ENCODE results near the gene SIAH2. TPM values are rescaled to one million over a fixed set of nuclear protein-coding genes. Genes with fewer than 3 reads are reported as not detected.
A peak's percentile ranks its signal among the peaks of the same experiment; 100 is the strongest.

The SIAH2 gene
- total RNA-seq, 2 experiments from 2014 or later, result 30.9 to 40.8 TPM

DNA sequence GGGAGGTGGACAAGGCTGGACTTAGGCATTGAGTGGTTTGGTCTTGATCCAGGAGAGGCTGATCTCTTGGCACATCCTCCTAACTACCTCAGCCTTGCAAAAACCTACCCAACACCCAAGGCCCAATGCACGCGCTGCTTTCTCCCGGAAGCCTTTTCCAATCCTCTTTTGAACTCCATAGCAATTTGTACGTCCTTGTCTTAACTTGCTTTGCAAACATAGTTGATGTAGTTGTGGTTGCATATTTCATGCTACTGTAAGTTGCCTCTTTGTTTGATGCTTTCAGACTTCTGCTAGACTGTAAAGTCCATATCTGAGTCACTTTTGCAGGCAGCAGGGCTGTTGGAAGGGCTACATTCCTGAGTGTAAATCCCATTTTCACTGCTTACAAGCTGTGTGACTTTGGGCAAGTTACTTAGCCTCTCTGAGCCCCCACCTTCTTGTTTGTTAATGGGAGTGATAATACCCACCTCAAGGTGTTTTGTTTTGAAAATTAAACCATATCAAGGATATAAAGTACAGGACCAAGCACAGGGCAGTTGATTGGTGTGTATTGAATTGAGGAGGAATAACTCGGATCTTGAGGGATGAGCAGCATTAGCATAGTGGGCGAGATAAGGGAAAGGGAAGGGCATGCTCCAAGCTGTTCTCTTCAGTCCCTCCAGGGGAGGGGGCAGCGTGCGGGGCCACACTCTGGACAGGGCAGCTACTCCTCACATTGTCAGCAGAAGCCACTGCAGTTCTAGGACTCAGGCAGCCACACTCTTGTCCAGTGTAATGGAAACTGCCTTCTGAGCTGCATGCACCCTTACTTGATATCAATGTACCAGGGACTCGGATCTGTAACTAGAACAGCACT lies 28.8 kb downstream of the SIAH2 start:
- H3K4me1 Mint-ChIP-seq, result peaks cover 21% of the 10 kb centered on the region
- DNase-seq, result no peak
- ChIA-PET POLR2A (no interaction called here), CTCF (interaction anchor here (1.1 kb wide), 1 partner anchor 24 kb away, joined by 3 read pairs; no protein-coding TSS in a partner anchor)
- H3K4me3 Mint-ChIP-seq, result no peak overlapping the region
- no peak overlapping the region for H3K27ac Mint-ChIP-seq
- no peaks in the 10 kb centered on the region for H3K9me3 Mint-ChIP-seq
- no peaks in the 10 kb centered on the region for H3K36me3 Mint-ChIP-seq (ENCODE audit: low read depth)
- no peaks in the 10 kb centered on the region for H3K27me3 Mint-ChIP-seq

DNA sequence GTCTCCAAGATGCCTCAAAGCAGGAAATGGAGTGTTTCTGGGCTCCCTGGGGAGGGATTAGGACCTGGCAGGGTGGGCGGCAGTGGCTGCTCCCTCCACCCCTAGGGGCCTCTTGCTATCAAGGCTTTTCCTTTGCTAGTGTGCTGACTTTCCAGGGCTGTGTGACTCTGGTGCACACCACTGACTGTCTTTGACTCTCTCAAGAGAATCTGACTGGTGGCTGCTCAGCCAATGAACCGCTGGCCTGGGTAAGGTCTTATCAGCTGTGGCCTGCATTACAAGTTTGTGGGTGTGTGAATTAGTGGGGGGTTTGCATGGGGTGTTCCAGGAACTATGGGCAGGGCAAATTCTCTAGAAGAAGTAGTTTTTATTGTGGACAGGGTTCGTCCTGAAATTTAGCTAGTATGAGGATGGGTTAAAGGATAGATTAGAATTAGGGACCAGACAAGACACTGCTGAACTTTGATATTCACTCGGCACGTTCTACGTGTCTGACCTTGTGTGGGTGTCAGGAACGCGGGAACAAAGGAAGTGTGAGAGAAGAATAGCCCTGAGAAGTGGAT lies 29.5 kb downstream of the SIAH2 start:
- ChIA-PET POLR2A (no interaction called here), CTCF (no interaction called here)
- no peak for DNase-seq
- H3K4me3 Mint-ChIP-seq, result no peak overlapping the region
- H3K9me3 Mint-ChIP-seq, result no peaks in the 10 kb centered on the region
- no peaks in the 10 kb centered on the region for H3K36me3 Mint-ChIP-seq (ENCODE audit: low read depth)
- H3K4me1 Mint-ChIP-seq, result peaks cover 16% of the 10 kb centered on the region
- H3K27ac Mint-ChIP-seq, result no peak overlapping the region
- no peaks in the 10 kb centered on the region for H3K27me3 Mint-ChIP-seq

DNA sequence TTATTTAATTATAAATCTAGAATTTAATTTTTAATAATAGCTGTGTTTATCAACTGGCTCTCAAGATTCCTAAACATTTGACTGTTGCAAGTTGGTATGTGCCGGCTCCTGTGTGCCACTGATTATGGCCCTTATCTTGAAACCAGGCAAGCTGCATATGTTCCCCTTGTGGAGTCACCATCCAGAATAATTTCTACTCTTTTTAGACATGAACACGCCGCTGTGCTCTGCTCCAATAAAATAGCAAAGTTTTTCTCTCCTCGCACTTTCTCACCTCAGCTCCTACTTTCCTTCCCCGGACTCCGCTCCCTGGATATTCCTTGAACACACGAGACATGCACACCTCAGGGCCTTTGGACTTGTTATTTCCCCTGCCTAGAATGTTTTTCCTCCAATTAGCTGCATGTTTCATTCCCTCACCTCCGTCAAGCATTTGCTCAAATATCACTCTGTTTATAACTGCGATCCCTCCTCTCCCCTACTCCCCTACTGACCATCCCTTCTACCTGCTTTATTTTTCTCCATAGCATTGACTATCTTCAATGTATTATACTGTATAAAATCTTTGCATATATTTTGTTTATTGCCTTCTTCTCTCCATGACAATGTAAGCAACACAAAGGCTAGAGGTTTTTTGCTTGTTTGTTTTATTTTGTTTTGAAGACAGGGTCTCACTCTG lies 33.1 kb downstream of the SIAH2 start:
- CTCF ChIA-PET, result interaction anchor here (0.6 to 1.6 kb wide), 2 partner anchors 34 to 58 kb away, joined by 3 to 6 read pairs; no protein-coding TSS in a partner anchor
- POLR2A ChIA-PET, result no interaction called here

DNA sequence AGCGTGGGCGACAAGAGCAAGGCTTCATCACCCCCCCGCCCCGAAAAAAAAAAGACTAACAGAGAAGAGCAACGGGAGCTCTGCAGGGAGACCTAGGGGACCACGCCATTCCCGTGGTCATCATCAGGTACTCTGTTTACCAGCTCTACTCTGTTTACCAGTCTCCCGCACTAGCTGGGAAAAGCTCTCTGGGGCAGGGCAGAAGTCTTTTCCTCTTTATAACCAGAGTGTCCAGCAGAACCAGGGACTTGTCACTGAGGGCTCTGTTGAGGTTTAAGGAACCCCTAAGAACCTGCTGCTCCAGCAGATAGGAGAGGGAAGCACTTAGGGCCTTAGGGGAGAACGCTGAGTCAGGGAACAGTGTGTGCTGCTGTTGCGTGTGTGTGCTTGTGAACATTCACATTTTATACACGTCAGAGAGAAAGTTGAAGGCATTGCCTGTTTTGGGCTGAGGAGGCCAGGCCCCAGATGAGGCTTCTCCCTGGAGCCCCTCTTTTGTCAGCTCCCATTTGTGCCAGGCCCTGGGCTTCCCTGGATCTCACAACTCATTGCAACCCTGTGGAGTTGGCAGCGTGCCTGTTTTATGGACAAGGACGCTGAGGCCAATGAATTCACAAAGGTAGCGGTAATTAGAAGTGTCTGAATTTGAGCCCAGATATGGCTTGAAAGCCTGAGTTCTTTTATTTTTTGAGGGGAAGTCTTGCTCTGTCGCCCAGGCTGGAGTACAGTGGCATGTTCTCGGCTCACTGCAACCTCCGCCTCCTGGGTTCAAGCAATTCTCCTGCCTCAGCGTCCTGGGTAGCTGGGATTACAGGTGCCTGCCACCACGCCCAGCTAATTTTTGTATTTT lies 35.1 kb downstream of the SIAH2 start:
- POLR2A ChIA-PET, result no interaction called here
- Mint-ChIP-seq H3K27ac (no peak overlapping the region), H3K4me1 (peaks cover 15% of the 10 kb centered on the region), H3K36me3 (ENCODE audit: low read depth) (no peaks in the 10 kb centered on the region), H3K4me3 (no peak overlapping the region), H3K9me3 (no peaks in the 10 kb centered on the region), H3K27me3 (no peaks in the 10 kb centered on the region)
- CTCF ChIA-PET, result interaction anchor here (0.8 to 2.2 kb wide), 6 partner anchors 8 to 421 kb away, joined by 3 to 6 read pairs (median 3); no protein-coding TSS in a partner anchor
- no peak for DNase-seq

More for the DNA sequence above, 33.1 kb downstream of the SIAH2 start:
- H3K4me1 Mint-ChIP-seq, result peaks cover 4% of the 10 kb centered on the region
- H3K36me3 Mint-ChIP-seq (ENCODE audit: low read depth), result no peaks in the 10 kb centered on the region
- H3K27me3 Mint-ChIP-seq, result no peaks in the 10 kb centered on the region
- H3K4me3 Mint-ChIP-seq, result no peak overlapping the region
- no peak overlapping the region for H3K27ac Mint-ChIP-seq
- H3K9me3 Mint-ChIP-seq, result no peaks in the 10 kb centered on the region
- DNase-seq, result no peak

DNA sequence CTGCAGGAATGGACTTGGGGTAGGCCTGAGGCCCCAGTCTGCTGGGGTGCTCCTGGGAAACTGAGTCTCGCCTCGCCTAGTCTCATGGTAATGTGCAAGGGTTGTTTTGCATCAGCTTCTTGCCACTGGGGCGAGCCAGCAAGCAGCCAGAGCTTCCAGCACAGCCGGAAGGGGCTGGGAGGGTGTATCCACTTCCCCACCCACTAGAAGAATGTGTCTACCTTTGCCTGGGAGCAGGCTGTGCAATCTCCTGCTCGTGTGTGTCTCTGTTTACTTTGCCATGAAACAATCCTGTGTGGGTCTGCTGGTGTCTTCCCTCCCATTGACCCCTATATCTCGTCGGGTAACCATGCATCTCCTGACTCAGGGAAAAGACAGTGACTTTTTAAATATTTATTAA lies 37.4 kb downstream of the SIAH2 start:
- no peak overlapping the region for H3K4me3 Mint-ChIP-seq
- H3K9me3 Mint-ChIP-seq, result no peaks in the 10 kb centered on the region
- H3K4me1 Mint-ChIP-seq, result peaks cover 26% of the 10 kb centered on the region
- no peaks in the 10 kb centered on the region for H3K36me3 Mint-ChIP-seq (ENCODE audit: low read depth)
- no peak for DNase-seq
- no peak overlapping the region for H3K27ac Mint-ChIP-seq
- POLR2A ChIA-PET, result no interaction called here
- H3K27me3 Mint-ChIP-seq, result no peaks in the 10 kb centered on the region
- CTCF ChIA-PET, result no interaction called here

DNA sequence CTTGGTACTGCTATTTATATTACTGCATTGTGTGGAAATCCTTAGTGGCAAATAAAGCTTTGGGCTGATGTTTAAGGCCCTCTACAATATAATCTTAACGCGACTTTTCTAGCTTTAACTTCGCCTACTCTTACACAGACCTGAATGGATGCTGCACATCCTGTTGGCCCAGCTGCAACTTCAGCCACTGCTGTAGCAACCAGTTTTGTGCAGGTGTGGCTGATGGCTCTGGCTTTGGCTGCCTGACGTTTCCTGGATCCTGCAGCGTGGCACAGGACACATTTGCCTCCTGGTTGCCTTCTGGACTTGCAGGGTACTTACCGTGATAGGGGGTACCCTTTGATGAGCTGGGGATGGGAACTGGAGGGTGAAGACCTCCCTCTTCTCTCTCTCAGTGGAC lies 39.0 kb downstream of the SIAH2 start:
- Mint-ChIP-seq H3K4me1 (peaks cover 30% of the 10 kb centered on the region), H3K27ac (no peak overlapping the region), H3K36me3 (ENCODE audit: low read depth) (no peaks in the 10 kb centered on the region), H3K9me3 (no peaks in the 10 kb centered on the region), H3K27me3 (no peaks in the 10 kb centered on the region), H3K4me3 (no peak overlapping the region)
- no peak for DNase-seq
- ChIA-PET CTCF (no interaction called here), POLR2A (interaction anchor here (1.2 kb wide), 1 partner anchor 39 kb away, joined by 3 read pairs; the partner anchor contains the start of gene SIAH2)

DNA sequence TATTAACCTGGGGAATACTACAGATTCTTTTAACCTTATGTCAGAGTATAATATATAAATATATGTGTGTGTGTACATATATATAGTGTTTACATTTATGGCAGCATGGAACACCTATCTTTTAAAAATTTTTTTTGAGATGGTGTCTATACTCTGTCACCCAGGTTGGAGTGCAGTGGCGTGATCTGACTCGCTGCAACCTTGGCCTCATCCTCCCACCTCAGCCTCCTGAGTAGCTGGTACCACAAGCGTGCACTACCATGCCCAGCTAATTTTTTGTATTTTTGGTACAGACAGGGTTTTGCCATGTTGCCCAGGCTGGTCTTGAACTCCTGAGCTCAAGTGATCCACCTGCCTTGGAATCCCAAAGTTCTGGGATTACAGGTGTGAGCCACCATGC lies 40.7 kb downstream of the SIAH2 start:
- no peaks in the 10 kb centered on the region for H3K9me3 Mint-ChIP-seq
- H3K4me3 Mint-ChIP-seq, result no peak overlapping the region
- H3K27me3 Mint-ChIP-seq, result no peaks in the 10 kb centered on the region
- no peaks in the 10 kb centered on the region for H3K36me3 Mint-ChIP-seq (ENCODE audit: low read depth)
- ChIA-PET CTCF (interaction anchor here (1.9 to 2.5 kb wide), 3 partner anchors 14 to 143 kb away, joined by 5 to 10 read pairs (median 7); no protein-coding TSS in a partner anchor), POLR2A (no interaction called here)
- DNase-seq, result no peak
- H3K4me1 Mint-ChIP-seq, result peaks cover 29% of the 10 kb centered on the region
- H3K27ac Mint-ChIP-seq, result no peak overlapping the region

DNA sequence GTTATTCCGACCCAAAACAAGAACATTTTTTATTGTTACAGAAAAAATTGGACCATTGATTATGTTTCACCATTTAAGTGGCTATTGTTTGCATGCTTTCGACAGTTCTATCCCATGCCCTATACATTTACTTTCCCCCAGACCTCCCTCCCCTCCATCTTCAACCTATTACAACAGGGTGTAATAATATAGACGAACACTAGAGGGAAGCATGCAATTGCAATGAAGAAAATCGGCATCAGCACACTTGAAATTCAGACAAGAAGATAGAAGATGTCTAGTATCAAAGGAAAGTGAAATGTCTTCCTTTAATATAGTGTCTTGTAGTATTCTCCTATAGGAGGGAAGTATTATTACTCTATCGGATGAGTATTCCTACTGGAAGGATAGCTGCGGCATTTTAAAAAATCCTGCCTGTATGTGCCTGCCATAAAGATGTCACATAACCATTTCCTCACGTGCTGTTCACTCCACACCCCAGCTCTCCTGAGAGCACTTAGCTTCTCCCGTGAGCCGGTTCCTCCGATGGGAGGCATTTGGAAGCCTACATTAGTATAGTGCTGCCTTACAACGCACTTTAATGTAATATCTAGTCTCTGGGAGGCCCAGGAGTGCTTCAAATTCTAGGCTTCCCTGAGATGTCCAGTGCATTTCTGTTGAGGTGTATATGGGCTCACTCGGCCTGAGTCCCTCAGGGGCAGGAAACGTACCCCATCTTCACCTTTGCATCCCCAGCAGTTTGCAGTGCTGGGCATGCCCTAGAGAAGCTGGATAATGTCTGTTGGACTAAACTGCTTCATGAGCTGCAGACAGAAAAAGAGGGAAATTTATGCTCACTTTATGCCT lies 41.5 kb downstream of the SIAH2 start:
- peak; percentile 42 for DNase-seq
- no peak overlapping the region for H3K4me3 Mint-ChIP-seq
- H3K27ac Mint-ChIP-seq, result no peak overlapping the region
- H3K36me3 Mint-ChIP-seq (ENCODE audit: low read depth), result no peaks in the 10 kb centered on the region
- CTCF ChIA-PET, result interaction anchor here (0.5 to 2.5 kb wide), 8 partner anchors 14 to 430 kb away, joined by 3 to 10 read pairs (median 4); partner anchors contain the start of gene ERICH6
- no peaks in the 10 kb centered on the region for H3K27me3 Mint-ChIP-seq
- peaks cover 29% of the 10 kb centered on the region for H3K4me1 Mint-ChIP-seq
- POLR2A ChIA-PET, result no interaction called here
- no peaks in the 10 kb centered on the region for H3K9me3 Mint-ChIP-seq

DNA sequence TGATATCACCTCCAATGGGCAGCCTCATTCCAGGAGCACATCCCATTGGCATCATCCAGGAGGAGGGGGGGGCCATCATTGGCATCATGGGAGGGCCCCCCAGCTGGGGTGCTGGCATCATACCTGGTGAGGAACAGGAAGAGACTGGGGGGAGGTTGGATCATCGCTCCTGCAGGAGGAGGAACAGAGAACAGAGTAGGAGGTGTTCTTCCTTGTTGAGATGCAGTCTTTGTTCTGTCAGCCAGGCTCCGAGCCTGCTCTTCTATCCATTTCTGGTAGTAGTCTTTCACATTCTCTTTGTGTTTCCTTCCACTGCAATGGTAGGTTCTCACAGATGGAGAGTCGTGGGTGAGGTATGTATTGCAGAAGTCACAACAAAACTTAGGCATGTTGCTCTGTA lies 42.5 kb downstream of the SIAH2 start:
- no peak for DNase-seq
- ChIA-PET POLR2A (no interaction called here), CTCF (interaction anchor here (1.4 to 2.5 kb wide), 5 partner anchors 13 to 157 kb away, joined by 3 to 10 read pairs (median 7); partner anchors contain the start of gene ERICH6)
- Mint-ChIP-seq H3K4me1 (peaks cover 29% of the 10 kb centered on the region), H3K36me3 (ENCODE audit: low read depth) (no peaks in the 10 kb centered on the region), H3K27me3 (no peaks in the 10 kb centered on the region), H3K4me3 (no peak overlapping the region), H3K27ac (no peak overlapping the region), H3K9me3 (no peaks in the 10 kb centered on the region)

DNA sequence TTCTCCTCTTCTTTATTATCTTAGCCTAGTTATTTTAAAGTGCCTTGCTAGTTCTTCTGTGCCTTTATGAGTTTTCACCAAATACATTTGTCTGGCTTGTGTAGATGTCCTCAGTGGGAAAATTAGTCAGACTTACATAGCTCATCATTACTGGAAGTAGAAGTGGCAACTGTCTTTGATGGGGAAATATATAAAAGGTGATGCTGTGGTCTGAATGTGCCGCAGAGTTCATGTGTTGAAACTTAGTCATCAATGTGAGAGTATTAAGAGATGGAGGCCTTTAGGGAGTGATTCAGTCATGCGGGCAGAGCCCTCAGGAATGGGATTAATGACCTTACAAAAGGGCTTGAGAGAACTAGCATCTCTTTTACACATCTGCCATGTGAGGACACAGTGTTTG lies 52.9 kb downstream of the SIAH2 start:
- ChIA-PET POLR2A (no interaction called here), CTCF (interaction anchor here (0.9 to 1.5 kb wide), 2 partner anchors 9 to 25 kb away, joined by 3 to 4 read pairs; no protein-coding TSS in a partner anchor)
- peaks cover 37% of the 10 kb centered on the region for H3K36me3 Mint-ChIP-seq (ENCODE audit: low read depth)
- peaks cover 14% of the 10 kb centered on the region for H3K27me3 Mint-ChIP-seq
- no peak overlapping the region for H3K4me3 Mint-ChIP-seq
- H3K27ac Mint-ChIP-seq, result no peak overlapping the region
- peaks cover 7% of the 10 kb centered on the region for H3K4me1 Mint-ChIP-seq
- H3K9me3 Mint-ChIP-seq, result peaks cover 17% of the 10 kb centered on the region
- no peak for DNase-seq

DNA sequence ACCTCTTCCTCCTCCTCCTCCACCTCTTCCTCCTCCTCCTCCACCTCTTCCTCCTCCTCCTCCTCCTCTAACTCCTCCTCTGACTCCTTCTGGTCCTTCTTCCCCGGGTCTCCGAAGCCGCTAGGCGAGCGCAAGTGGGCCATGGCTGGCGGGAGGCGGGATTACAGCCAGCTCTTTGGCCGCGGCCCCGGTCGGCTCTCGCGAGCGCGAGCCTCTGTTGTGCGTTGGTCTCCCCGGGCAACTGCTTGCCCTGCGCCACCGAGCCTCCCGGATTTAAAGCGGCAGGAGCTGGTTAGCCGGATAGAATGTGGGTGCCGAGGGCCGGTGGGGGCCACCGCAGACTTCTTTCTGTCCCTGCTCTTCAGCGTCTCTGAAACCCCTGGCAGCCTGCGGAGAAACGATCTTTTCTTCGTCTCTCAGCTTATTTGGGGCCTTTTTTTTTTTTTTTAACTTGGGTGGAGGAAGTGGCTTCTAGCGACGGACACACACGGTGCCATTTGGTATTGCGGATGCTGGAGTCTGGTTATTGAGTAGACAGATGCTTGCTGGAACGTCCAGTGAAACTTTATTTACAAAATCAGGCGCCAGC lies 59.1 kb downstream of the SIAH2 start, which contains the start of gene ERICH6:
Gene ERICH6 (minus strand): TSS at position 165 of the 589 bp plus-strand sequence. CDS start 22 bp downstream, at position 143.
- H3K27me3 Mint-ChIP-seq, result peaks cover 13% of the 10 kb centered on the region
- CTCF ChIA-PET, result interaction anchor here (0.9 to 1.4 kb wide), 6 partner anchors 10 to 383 kb away, joined by 3 to 9 read pairs (median 4); partner anchors contain the start of gene SIAH2
- H3K27ac Mint-ChIP-seq, result peak within 1 kb of the TSS; percentile 98
- peak; percentile 88 for DNase-seq
- H3K4me3 Mint-ChIP-seq, result peak within 1 kb of the TSS; percentile 98
- peaks cover 19% of the 10 kb centered on the region for H3K36me3 Mint-ChIP-seq (ENCODE audit: low read depth)
- peaks cover 28% of the 10 kb centered on the region for H3K4me1 Mint-ChIP-seq
- POLR2A ChIA-PET, result interaction anchor here (0.6 to 1.1 kb wide), 6 partner anchors 58 to 161 kb away, joined by 3 to 8 read pairs (median 5); partner anchors contain the start of genes SELENOT and SIAH2
- H3K9me3 Mint-ChIP-seq, result peaks cover 7% of the 10 kb centered on the region
